PC-9 (cell line): Measurements from ENCODE around the gene MCUR1. TPM values are rescaled to one million over a fixed set of nuclear protein-coding genes. Genes with fewer than 3 reads are reported as not detected.
A peak's percentile ranks its signal among the peaks of the same experiment; 100 is the strongest.

Source experiments
- BruUV-seq: library from RNA; stranded (reverse); fragments of 400-500 nt; replicated peaks from 2 replicates; lab custom pipeline; 2021; lab: Mats Ljungman, UMichigan
- CTCF ChIA-PET: fragments of 300-600 bp; sonication (Branson Sonifier 250); formaldehyde crosslinking; loops from one replicate; lab custom pipeline; 2022; ENCODE audit warnings: antibody characterized with exemption; lab: Charles Lee
- POLR2A ChIA-PET: fragments of 300-600 bp; sonication (Branson Sonifier 250); formaldehyde crosslinking; loops from one replicate; lab custom pipeline; 2022; ENCODE audit warnings: antibody characterized with exemption; ENCODE audit not compliant: unreplicated experiment; lab: Charles Lee
- DNase-seq, 2 experiments: peaks; one replicate each; pipeline versions ENCODE4 v3.0.0 to v3.0.0-alpha.2; 2015 to 2022; ENCODE audit warnings: mixed read lengths in 1 of 2
- H2AFZ ChIP-seq: fragments of 200-600 bp; sonication (generic); 2 replicates; pipeline ENCODE4 v1.8.1; 2017; ENCODE audit warnings: antibody characterized with exemption
- H3F3A ChIP-seq: fragments of 200-600 bp; sonication (generic); 2 replicates; pipeline ENCODE4 v1.8.1; 2017; ENCODE audit warnings: antibody characterized with exemption, mild to moderate bottlenecking, low read depth; ENCODE audit not compliant: insufficient read depth
- H3K27ac ChIP-seq: fragments of 200-600 bp; sonication (generic); 2 replicates; pipeline ENCODE4 v1.6.1; 2016; ENCODE audit warnings: mixed run types
- H3K27me3 ChIP-seq: fragments of 200-600 bp; sonication (generic); 2 replicates; pipeline ENCODE4 v1.6.1; 2016; ENCODE audit warnings: low read depth, mixed run types; ENCODE audit not compliant: insufficient read depth
- H3K36me3 ChIP-seq: fragments of 200-600 bp; sonication (generic); 2 replicates; pipeline ENCODE4 v1.6.1; 2016; ENCODE audit warnings: low read depth, mixed run types
- H3K4me1 ChIP-seq: fragments of 200-600 bp; sonication (generic); replicated peaks from 2 replicates; pipeline ENCODE4 v1.6.1; 2016; ENCODE audit warnings: mixed run types; ENCODE audit not compliant: insufficient read depth
- H3K4me2 ChIP-seq: fragments of 200-600 bp; sonication (generic); 2 replicates; pipeline ENCODE4 v1.6.1; 2017; ENCODE audit warnings: mixed run types
- H3K4me3 ChIP-seq: fragments of 200-600 bp; sonication (generic); 2 replicates; pipeline ENCODE4 v1.6.1; 2016; ENCODE audit warnings: mixed run types
- H3K79me2 ChIP-seq: fragments of 200-600 bp; sonication (generic); 2 replicates; pipeline ENCODE4 v1.6.1; 2017; ENCODE audit warnings: low read depth, mixed run types
- H3K9me2 ChIP-seq: fragments of 200-600 bp; sonication (generic); 2 replicates; pipeline ENCODE4 v1.8.1; 2017; ENCODE audit warnings: mild to moderate bottlenecking; ENCODE audit not compliant: insufficient read depth
- H3K9me3 ChIP-seq: fragments of 200-600 bp; sonication (generic); 2 replicates; pipeline ENCODE4 v1.8.1; 2016; ENCODE audit warnings: low read depth; ENCODE audit not compliant: insufficient read depth
- H4K20me1 ChIP-seq: fragments of 200-600 bp; sonication (generic); 2 replicates; pipeline ENCODE4 v1.8.1; 2017; ENCODE audit not compliant: insufficient read depth
- CTCF ChIP-seq: fragments of 200-600 bp; sonication (generic); conservative IDR thresholded peaks from 2 replicates; pipeline ENCODE4 v1.6.1; 2017; ENCODE audit warnings: mixed run types, antibody characterized with exemption, mild to moderate bottlenecking, moderate library complexity
- EZH2 ChIP-seq: fragments of 200-600 bp; sonication (generic); IDR thresholded peaks from 2 replicates; pipeline ENCODE4 v1.8.0; 2017; ENCODE audit warnings: antibody characterized with exemption, low read depth
- intact Hi-C: fragments of 100-400 bp; cut with micrococcal nuclease; formaldehyde crosslinking; loops from one replicate; pipeline ENCODE4 v1.10.0; 2022; ENCODE audit not compliant: unreplicated experiment
- total RNA-seq: library from RNA; stranded (reverse); gene quantifications from 2 replicates; pipeline ENCODE4 v1.2.3, GENCODE V29; 2021

Gene MCUR1
- total RNA-seq, 1 experiment from 2014 or later = 45.9 TPM

- intact Hi-C loops = no loop called here
- Histone ChIP-seq H3K4me2 (no peak overlapping the region), H2AFZ (no peak overlapping the region), H3K36me3 (no peaks in the 10 kb centered on the region; the same call in 1 of the 2 replicates), H3K4me3 (no peak overlapping the region), H4K20me1 (no peaks in the 10 kb centered on the region), H3K79me2 (0 out of 2 replicates have a peak, but pooled peaks cover 4% of the 10 kb centered on the region), H3K9me3 (no peaks in the 10 kb centered on the region), H3K27ac (no peak overlapping the region), H3F3A (peaks cover 24% of the 10 kb centered on the region), H3K9me2 (no peaks in the 10 kb centered on the region), H3K27me3 (no peaks in the 10 kb centered on the region), H3K4me1 (peaks cover 22% of the 10 kb centered on the region)
- CTCF ChIA-PET = no interaction called here
- no peak for DNase-seq
- no peak for TF ChIP-seq CTCF
- no peak for TF ChIP-seq EZH2
- POLR2A ChIA-PET = no interaction called here
- no TSS peak for BruUV-seq
Measured at GRCh38 chr6:13800615-13801014, 13.7 kb downstream of the MCUR1 start.

- intact Hi-C loops = loop anchor here (2.0 to 10.0 kb wide), 4 partner anchors 16 to 179 kb away; partner anchors contain the start of gene NOL7
- H3K79me2 ChIP-seq = no peaks in the 10 kb centered on the region
- peaks cover 41% of the 10 kb centered on the region for H3K4me1 ChIP-seq
- no TSS peak for BruUV-seq
- H3K4me3 ChIP-seq = no peak overlapping the region
- H4K20me1 ChIP-seq = no peaks in the 10 kb centered on the region
- H3K4me2 ChIP-seq = peak overlapping the region; percentile 37
- TF ChIP-seq CTCF (no peak), EZH2 (no peak)
- H3K36me3 ChIP-seq = peaks cover 7% of the 10 kb centered on the region
- H3K9me3 ChIP-seq = no peaks in the 10 kb centered on the region
- H3K27me3 ChIP-seq = no peaks in the 10 kb centered on the region
- peaks cover 29% of the 10 kb centered on the region for H3F3A ChIP-seq
- 0 out of 2 replicates have a peak overlapping the region, but pooled peaks have one; percentile 12 for H3K27ac ChIP-seq
- DNase-seq = peak in 1 of 2 experiments; percentile 78
- ChIA-PET CTCF (interaction anchor here (0.5 to 0.6 kb wide), 2 partner anchors 18 to 22 kb away, joined by 3 to 5 read pairs; no protein-coding TSS in a partner anchor), POLR2A (interaction anchor here (0.7 kb wide), 1 partner anchor 17 kb away, joined by 4 read pairs; no protein-coding TSS in a partner anchor)
- H3K9me2 ChIP-seq = no peaks in the 10 kb centered on the region
- no peak overlapping the region for H2AFZ ChIP-seq
Measured at GRCh38 chr6:13796781-13797180, 17.6 kb downstream of the MCUR1 start.

GRCh38 chr6:13795041-13795750, 19.2 kb downstream of the MCUR1 start:
- no peak overlapping the region for H3K4me3 ChIP-seq
- H3K9me3 ChIP-seq = no peaks in the 10 kb centered on the region
- intact Hi-C loops = loop anchor here (1.0 to 10.0 kb wide), 6 partner anchors 70 to 349 kb away; partner anchors contain the start of gene NOL7
- DNase-seq = peak; percentile 71 to 77
- ChIA-PET CTCF (interaction anchor here (0.5 to 1.2 kb wide), 15 partner anchors 9 to 440 kb away, joined by 3 to 8 read pairs (median 5); partner anchors contain the start of gene RANBP9), POLR2A (interaction anchor here (0.6 kb wide), 1 partner anchor 20 kb away, joined by 5 read pairs; no protein-coding TSS in a partner anchor)
- no peak overlapping the region for H2AFZ ChIP-seq
- peaks cover 7% of the 10 kb centered on the region for H3K36me3 ChIP-seq
- no peaks in the 10 kb centered on the region for H4K20me1 ChIP-seq
- no peaks in the 10 kb centered on the region for H3K9me2 ChIP-seq
- no peaks in the 10 kb centered on the region for H3K27me3 ChIP-seq
- H3F3A ChIP-seq = peaks cover 29% of the 10 kb centered on the region
- TF ChIP-seq CTCF (peak; percentile 94), EZH2 (no peak)
- H3K4me2 ChIP-seq = no peak overlapping the region
- peaks cover 41% of the 10 kb centered on the region for H3K4me1 ChIP-seq
- BruUV-seq = no TSS peak
- peak overlapping the region; percentile 49 for H3K27ac ChIP-seq
- H3K79me2 ChIP-seq = no peaks in the 10 kb centered on the region
